ENCODE measurements around the gene RAB40C.

The RAB40C gene

DNA sequence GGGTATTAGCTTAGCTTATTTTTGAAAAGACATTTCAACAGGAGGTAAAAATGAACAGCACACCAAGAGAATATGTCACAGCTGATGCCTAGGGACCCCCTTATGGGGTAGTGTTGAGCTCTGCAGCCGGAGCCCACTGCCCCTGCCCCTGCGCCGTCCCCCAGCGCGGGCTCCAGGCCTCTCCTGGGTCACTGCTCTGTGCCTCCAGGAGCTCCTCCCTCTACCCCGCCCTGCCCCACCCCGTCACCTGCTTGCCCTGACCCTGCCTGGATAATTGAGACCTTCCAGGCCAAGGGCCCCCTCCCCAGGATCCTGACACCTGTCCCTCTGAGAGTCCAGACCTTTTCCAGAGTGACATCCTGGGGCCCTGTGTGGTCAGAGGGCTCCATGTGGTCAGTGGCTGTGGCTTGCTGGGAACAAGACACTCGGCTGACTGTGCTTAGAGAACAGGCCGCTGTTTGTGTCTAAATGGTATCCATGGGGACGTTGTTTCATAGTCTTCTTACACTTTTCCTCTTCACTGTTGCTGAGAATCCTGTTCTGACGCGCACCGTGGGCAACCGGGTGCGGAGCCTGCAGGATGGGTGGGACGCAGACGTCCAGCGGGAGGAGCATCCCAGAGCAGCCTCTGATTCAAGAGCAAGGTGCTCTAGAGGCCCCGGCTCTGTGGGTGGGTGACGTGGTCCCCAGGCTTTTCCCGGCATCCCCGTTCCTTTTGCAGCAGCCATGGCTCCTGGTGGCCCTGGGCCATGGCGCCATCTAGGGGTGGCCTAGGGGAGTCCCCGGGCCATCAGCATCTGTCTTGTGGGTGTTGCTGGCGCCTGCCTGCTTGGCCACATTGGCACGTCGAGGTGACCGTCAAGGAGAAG, 20.9 kb downstream of the RAB40C start:
- no peak for DNase-seq

DNA sequence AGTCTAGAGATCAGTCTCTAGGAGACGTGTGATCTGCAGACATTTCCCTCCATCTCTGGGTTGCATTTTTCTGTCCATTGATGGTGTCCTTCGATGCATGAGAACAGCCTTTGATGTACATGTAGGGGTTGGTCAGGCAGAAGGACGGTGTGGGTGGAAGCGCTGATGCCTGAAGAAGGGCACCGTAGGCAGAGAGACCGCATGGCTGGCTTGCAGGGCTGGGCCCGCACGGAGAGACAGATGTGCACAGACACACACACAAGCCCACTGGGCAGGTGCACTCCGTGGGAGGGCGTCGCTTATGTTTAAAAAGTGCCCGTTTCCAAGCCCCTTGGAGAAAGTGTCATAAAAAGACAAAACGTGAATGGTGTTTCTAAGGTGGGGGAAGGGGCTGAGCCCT, 25.3 kb downstream of the RAB40C start:
- no peak for DNase-seq

DNA sequence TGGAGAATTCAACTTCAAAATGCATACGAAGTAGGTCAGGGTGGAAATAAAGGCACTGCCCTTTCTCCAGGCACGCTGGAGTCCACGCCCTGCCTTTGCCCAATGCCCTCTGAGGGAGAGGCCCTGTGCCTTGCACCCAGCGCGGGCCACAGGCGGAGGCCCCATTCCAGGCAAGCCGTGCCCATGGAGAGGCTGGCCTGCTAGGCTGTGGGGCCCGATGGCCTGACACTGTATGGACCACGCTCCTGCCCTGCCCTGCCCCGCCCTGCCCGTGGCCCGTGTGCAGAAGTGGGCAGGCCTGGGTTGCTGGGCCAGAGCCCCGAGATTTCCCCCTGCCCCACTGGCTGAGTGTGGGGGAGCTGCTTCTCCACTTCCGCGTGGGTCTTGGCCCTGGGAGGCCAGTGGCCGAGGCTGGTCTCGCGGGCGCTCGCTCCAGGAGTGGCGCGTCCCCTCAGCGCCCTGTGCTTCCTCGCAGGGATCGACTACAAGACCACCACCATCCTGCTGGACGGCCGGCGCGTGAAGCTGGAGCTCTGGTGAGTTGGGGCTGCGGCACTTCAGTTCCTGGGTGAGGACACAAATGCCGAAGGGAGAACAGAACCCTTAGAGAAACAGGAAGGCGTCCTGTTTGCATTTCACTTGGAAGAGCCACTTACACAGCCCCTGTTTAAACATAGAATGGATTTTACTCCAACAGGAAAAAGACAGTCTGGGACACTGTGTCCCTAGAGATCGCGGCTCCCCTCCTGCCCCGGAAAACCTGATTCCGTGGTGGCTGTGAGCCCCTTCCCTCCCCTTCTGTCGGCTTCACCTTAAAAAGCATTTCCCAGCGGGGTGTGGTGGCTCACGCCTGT, 27.1 kb downstream of the RAB40C start:
- no peak for DNase-seq

DNA sequence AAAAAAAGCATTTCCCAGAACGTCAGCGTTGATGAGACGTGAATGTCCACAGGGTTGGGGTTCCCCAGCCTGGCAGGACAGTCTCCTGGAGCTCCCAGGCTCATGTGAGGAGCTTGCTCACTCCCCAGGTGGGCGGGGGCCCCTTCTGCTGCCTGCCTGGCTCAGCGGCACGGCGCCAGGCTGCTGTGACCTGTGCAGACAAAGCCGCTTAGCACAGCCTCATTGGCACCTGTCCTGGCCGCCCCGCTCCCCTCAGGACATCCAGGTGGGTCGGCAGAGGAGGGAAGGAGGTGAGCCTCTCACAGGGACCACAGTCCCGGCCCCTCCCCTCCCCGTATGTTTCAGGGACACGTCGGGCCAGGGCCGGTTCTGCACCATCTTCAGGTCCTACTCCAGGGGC, 28.0 kb downstream of the RAB40C start:
- no peak for DNase-seq

DNA sequence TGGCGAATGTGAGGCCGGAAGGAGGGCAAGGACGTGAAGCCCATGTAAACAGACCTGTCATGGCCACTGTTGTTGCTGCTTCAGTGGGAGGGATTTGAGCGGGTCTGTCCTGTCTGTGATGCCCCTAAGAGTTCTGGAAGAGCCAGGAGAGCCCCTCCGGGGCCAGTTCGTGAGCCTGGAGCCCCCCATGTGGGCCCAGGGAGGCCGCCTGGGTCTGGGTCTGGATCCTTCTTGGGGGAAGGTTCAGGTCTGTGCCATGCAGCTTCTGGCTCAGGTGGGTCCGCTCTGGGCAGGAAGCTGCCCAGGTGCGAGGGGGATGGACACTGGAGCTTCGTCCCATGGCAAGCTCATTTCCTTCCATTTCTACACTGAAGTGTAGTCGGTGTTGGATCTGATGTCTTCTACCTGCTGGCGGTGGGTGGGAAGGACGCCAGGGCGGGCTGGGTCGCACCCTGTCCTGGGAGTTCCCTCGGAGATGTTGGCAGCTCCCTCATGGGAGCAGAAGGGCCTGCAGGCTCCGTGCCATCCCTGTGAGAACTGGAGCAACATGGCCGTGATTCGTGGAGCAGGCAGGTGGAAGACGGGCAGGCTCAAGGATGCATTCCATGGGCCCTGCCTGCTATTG, 29.7 kb downstream of the RAB40C start:
- no peak for DNase-seq

DNA sequence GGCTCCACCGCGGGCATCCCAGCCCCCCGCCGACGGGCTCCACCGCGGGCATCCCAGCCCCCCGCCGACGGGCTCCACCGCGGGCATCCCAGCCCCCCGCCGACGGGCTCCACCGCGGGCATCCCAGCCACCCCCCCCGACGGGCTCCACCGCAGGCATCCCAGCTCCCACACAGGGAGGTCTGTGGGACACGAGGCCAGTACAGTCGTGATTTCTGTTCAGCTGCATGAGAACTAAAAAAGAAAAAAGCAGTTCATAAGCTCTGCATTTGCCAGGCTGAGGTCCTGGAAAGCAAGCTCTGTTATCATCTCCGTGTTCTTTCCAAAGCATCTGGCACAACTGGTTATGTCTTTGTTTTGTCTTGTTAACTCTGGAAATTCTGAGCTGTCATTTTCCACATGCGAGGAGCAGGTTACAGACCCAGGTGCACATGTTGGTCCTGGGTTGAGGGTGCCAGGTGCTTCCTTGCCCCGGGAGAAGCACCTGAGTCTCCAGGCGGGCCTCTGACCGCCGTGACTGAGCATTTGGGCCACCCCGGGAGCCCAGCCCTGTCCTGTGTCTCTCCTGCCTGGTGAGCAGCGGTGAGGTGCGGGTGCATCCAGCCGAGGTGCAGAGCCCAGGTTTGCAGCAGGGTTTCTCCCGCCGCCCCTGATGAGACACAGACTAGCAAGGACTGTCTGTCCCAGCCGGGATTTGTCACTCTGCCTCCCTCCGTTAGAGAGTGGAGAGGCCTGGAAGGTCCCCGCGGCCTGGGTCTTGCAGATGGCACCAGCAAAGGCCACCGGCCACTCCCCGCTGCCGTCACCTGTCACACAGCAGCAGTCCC, 31.0 kb downstream of the RAB40C start:
- no peak for DNase-seq

DNA sequence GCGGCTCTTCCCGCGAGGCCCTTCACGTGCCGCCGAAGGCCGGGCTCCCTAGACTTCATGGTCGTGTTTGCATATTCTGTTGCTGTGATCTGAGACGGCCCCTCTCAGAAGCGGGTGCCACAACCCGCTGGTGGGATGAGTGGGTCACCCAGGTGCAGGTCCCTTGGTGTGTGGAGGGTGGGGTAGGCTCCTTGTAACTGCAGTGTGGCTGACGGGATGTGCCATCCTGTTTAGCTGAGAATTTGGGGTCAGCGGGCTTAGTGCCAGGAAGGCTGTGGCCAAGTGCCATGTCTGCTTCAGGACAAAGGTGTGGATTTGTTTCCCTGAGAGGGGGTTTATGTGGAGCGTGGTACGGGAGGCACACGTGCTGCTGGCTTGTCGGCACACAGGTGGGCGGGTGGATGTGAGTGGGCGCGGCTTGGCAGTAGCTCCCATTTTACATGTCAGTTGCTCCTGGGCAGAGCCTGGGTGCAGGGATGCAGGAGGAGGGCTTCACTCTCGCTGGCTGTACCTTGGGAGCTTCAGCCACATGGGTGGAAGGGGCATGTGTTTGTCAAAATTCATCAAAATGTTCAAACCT, 31.8 kb downstream of the RAB40C start:
- DNase-seq = no peak

DNA sequence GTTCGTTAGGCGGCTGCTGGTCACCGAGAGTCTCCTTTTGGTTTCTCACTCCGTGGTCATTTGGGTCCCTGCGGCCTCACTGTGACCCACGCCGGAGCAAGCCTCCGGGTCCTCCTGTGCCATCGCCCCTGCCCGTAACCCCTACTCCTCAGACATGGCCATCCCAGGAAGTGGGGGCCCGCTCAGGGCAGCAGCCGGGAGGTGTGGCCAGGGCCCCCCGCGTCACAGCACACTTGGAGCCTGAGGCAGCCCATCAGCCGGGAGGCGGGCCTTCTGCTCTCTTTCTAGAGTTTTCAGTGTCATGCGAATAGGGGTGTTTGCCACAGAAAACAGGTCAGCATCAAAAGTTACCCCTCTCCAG, 33.0 kb downstream of the RAB40C start:
- no peak for DNase-seq

DNA sequence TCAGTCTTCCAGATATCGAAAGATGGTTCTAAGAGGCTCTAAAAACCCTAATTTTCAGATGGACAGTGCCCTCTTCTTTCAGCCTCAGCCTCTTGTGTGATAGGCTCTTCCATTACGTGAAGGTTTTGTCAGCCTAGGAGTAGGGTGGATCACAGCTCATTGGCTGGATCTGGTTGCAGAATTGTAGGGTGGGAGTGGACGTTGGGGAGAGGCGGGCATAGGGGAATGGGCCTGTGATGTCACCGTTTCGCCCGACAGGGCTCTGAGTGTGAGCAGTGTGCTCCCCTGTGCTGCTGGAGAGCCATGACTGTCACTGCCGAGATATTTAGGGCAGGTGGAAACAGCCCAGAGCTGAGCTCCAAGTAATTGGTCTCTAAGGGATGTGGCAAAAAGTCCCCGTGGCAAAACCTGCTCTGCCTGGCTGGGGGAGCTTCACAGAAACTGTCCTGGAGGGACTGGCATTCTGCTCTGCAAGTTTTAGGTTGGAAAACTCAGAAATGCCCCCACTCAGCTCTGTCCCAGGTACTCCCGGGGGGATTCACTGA, 34.7 kb downstream of the RAB40C start:
- no peak for DNase-seq

DNA sequence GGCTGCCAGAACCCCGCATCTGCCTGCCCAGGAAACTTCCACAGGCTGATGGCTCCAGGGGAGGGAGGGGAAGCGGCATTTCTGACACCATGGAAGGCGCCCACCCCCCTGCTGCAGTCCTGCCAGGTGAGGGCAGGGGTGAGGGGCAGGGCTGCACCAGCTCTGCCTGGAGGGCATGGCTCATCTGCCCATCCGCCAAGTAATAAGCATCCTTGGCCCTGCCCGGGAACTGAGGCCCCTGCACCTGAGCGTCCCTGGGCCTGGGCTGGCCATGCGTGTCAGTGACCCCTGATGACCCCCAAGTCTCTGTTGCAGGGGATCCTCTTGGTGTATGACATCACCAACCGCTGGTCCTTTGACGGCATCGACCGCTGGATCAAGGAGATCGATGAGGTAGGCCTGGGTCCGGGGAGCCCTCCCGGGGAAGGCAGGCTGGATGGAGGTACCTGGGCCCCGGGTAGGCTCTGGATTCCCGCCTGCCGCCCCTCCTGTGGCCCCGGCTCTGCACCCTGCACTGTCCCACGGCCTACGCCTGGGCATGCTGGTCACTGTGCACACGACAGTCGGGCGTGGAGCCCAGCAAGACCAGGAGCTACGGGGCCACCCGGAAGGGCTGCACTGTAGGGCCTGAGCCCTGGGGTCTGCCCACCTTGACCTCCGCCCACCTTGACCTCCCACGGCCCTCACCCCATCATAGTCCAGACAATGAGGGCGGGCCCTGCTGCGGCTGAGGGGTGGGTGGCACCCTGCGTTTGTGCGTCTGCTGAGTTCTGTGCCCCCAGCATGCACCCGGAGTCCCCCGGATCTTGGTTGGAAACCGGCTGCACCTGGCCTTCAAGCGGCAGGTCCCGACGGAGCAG, 35.5 kb downstream of the RAB40C start:
- DNase-seq = no peak

DNA sequence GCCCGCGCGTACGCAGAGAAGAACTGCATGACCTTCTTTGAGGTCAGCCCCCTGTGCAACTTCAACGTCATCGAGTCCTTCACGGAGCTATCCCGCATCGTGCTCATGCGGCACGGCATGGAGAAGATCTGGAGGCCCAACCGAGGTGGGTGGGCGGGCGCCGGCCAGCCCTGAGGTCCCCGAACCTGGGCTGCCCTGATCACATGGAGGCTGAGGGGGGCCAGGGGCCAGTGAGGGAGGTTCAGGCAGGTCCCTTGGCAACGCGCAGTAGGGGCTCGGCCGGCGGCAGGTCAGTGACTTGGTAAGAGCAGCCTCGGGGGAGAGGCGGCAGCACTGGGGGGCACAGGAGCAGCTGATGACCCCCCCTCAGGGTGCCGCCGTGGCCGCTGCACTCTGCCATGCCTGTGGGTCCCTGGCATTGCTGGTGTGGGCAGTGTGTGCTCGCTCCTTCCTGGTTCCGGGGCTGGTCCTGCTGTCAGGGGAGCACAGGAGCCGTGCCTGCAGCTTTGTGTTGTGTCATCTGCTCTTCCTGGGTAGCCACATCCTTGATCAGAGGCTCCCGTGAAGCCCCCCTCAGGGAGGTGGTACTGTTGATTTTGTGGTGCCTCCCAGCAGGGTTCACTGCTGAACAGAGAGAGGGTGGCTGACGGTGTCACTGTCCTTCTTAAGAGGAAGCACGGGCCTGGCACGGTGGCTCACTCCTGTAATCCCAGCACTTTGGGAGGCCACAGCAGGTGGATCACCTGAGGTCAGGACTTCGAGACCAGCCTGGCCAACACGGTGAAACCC, 36.3 kb downstream of the RAB40C start:
- no peak for DNase-seq

DNA sequence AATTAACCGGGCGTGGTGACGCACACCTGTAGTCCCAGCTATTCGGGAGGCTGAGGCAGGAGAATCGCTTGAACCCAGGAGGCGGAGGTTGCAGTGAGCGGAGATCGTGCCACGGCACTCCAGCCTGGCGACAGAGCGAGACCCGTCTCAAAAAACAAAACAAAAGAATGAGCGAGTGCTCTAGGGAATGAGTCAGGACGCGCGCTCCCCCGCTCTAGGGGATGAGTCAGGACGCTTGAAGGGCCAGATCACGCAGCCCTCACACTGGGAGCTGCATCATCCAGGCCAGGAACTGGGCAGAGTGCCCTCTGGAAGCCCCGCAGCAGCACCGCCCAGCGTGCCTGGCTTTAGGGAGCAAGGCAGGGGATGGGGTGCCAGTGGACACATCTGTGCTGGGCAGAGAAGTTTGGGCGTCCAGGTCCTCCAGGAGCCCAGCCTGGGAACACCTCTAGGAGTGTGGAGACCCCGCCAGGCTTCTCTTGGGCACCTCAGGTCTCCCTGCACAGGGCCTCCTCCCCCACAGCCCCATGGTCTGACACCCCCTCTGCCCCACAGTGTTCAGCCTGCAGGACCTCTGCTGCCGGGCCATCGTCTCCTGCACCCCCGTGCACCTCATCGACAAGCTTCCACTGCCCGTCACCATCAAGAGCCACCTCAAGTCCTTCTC, 37.1 kb downstream of the RAB40C start:
- no peak for DNase-seq

DNA sequence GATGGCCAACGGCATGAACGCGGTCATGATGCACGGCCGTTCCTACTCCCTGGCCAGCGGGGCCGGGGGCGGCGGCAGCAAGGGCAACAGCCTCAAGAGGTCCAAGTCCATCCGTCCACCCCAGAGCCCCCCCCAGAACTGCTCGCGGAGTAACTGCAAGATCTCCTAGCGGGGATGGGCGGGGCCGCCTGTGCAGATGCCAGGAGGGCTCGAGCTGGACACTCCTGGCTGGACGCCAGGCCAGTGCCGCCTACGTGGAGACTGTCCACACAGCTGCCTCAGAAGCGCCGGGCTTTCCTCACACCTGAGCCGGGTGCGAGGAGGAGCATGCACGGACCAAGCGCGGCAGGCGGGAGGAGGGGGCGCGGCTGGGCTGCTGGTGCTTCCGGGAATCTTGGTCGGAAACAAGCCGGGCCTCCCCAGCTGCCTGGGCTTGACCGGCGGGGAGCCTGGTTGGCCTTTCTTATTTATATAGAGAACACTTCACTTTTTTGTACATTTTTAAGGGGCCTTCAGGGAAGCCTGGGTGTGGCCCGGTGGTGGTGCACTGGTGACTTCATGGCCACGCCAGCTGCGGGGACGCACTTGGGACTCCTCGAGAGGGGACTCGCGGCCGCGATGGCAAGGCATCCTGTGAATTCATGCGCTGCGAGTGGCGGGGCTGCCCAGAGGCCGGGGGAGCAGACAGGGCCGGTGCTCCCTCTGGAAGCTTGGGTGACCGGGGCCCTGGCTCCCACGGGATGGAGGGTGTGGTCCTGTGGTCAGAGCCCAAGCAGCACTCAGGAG, 37.8 kb downstream of the RAB40C start:
- DNase-seq = no peak

DNA sequence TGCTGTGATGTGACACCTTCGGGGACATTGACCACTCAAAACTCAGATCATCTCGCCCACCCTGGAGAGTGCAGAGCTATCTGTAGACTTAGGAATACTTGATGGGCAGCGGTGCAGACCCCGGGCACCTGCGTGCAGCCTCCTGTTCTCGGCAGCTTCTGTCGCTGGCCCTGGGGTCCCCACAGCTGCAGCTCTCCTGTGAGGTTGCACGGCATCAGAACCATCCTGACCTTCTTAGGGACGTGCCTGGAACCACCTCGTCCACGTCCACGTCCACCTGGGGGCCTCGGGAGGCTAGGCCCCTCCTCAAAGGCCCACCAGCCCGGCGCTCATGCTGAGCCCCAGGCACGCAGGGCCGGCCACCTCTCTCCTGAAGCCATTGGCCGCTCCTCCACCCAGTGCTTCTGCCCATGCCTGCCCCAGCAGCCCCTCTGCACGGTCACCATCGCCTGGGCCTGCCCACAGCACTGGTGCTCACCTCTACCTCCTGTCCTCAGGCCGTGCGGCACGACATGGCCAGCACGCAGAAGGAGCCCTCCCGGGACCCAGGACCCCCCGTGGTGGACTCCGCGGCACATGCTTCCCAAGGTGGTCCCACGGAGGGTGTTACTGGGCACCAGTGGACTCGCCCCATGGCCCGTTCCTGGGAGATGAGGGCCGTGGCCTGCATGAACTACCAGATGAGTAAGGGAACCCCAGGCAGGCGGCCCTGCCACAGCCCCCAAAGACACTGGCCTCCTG, 38.6 kb downstream of the RAB40C start:
- DNase-seq = no peak

DNA sequence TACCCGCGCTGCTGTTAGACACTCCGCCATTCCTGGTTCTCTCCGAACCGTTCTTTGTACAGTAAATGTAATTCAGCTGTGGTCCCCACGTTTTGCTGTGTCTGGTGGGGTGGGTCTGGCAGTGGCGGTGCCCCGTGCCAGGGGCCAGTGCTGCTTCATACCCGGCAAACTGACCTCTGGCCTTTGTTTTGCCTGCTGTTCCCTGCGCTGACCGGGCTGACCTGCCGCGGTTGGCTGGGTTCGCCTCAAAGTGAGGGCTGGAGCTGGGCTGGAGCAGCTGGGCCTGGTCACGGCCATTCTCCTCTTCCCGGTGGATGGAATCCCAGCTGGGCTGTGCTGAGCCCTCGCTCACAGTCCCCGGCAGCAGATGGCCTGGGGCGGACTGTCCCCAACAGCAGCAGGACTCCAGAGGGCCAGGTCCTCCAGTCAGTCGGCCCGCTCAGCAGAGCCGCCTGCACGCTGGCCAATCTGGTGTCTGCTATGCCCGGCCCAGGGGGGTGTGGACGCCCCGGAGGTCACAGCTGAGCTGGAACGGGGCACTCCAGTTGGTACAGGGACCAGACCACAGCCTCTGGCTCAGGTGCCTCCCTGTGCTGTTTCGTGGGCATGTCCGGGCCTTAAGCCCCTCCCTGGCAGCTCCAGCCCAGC, 39.4 kb downstream of the RAB40C start:
- DNase-seq = peak; percentile 65

DNA sequence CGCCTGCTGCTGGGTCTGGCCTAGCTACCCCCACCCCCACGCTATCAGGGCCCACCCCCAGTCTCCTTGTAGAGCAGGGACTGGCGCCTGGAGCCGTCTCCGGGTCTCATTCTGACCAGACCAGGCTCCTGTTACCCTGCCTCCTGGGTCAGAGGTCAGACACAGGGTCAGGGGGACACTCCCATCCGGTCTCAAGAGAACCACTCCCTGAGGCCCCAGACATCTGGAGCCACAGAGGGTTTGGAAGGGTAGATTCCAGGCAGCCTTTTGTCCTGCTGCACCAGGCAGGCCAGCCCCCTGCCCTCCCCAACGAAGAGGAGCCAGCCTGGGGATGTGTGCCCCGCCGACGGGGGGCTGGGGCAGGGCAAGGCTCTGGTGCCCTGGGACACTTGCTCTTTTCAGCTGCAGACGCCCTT, 40.0 kb downstream of the RAB40C start:
- DNase-seq = no peak

DNA sequence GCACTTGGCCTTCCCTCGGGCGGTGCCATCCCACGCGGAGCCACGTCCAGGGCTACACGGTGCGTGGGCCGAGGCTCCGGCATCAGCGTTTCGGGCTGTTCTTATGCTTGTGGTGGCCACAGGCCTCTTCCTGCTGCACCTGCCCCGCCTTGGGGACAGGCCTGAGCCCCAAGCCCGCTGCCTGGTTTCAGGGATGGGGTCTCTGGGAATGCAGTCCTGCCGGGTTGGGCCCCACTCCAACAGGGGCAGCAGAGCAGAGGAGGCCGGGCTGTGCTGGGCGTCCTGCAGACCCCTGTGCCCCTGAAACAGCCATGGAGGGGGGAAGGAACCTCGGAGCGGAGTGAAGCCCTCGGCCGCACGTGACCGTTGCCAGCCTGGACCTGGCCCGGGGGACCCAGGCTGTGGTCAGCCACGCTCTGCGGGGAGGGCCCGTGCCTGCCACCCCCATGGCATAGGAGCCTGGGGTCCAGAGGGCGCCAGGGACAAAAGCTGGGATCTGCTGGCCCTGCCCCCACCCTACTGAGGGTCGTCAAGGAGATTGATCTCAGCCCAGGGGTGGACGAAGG, 40.5 kb downstream of the RAB40C start:
- DNase-seq = peak; percentile 66
